OCI-LY7 (cell line): ENCODE results near the gene RAB29. TPM values are rescaled to one million over a fixed set of nuclear protein-coding genes. Genes with fewer than 3 reads are reported as not detected.

ENCODE experiments used
- BruUV-seq: library from RNA; stranded (reverse); fragments of 400-500 nt; replicated peaks from 2 replicates; lab custom pipeline; 2021; lab: Mats Ljungman, UMichigan
- CTCF ChIA-PET: fragments of 300-600 bp; sonication (Branson Sonifier 250); formaldehyde crosslinking; loops from one replicate; lab custom pipeline; 2022; ENCODE audit warnings: antibody characterized with exemption; ENCODE audit not compliant: unreplicated experiment; lab: Charles Lee
- POLR2A ChIA-PET: fragments of 300-600 bp; sonication (Branson Sonifier 250); formaldehyde crosslinking; loops from one replicate; lab custom pipeline; 2022; ENCODE audit warnings: antibody characterized with exemption; lab: Charles Lee
- DNase-seq: peaks from one replicate; pipeline ENCODE4 v3.0.0-alpha.2; 2015; ENCODE audit warnings: low spot score
- H2AFZ ChIP-seq: fragments of 200-600 bp; sonication (generic), shearing (Covaris generic); 2 replicates; pipeline ENCODE4 v1.6.1; 2014; ENCODE audit warnings: mild to moderate bottlenecking, antibody characterized with exemption, low read length, moderate library complexity
- H3K27ac ChIP-seq: fragments of 200-600 bp; sonication (generic); 2 replicates; pipeline ENCODE4 v1.5.1; 2014; ENCODE audit warnings: mixed run types, low read depth, mild to moderate bottlenecking, moderate library complexity, low read length, inconsistent platforms; ENCODE audit not compliant: poor library complexity, severe bottlenecking
- H3K36me3 ChIP-seq: fragments of 200-600 bp; sonication (generic); 2 replicates; pipeline ENCODE4 v1.6.1; 2014; ENCODE audit warnings: mild to moderate bottlenecking, antibody characterized with exemption, low read length, moderate library complexity, mixed read lengths; ENCODE audit not compliant: insufficient read depth
- H3K4me1 ChIP-seq: fragments of 200-600 bp; sonication (generic); 2 replicates; pipeline ENCODE4 v1.5.1; 2014; ENCODE audit warnings: mild to moderate bottlenecking, low read length; ENCODE audit not compliant: insufficient read depth, poor library complexity, severe bottlenecking
- H3K4me2 ChIP-seq: fragments of 200-600 bp; sonication (generic); 2 replicates; pipeline ENCODE4 v1.6.1; 2014; ENCODE audit warnings: mild to moderate bottlenecking, low read length
- H3K4me3 ChIP-seq: fragments of 200-600 bp; sonication (generic); 2 replicates; pipeline ENCODE4 v1.5.1; 2014; ENCODE audit warnings: mild to moderate bottlenecking, low read depth, low read length; ENCODE audit not compliant: poor library complexity, severe bottlenecking
- H3K79me2 ChIP-seq: fragments of 200-600 bp; sonication (generic); 2 replicates; pipeline ENCODE4 v1.6.1; 2016; ENCODE audit warnings: low read depth, mild to moderate bottlenecking, low read length, moderate library complexity, mixed read lengths; ENCODE audit not compliant: insufficient read depth
- H3K9me2 ChIP-seq: fragments of 200-600 bp; sonication (generic); 2 replicates; pipeline ENCODE4 v1.6.1; 2016; ENCODE audit warnings: mild to moderate bottlenecking, low read length, mixed read lengths; ENCODE audit not compliant: insufficient read depth
- H3K9me3 ChIP-seq: fragments of 200-600 bp; sonication (generic); 2 replicates; pipeline ENCODE4 v1.6.1; 2014; ENCODE audit warnings: mild to moderate bottlenecking, mixed run types, low read length, mixed read lengths
- H4K20me1 ChIP-seq: fragments of 200-600 bp; sonication (generic); 2 replicates; pipeline ENCODE4 v1.6.1; 2014; ENCODE audit warnings: mild to moderate bottlenecking, antibody characterized with exemption, low read length, moderate library complexity, mixed read lengths; ENCODE audit not compliant: insufficient read depth
- CTCF ChIP-seq: fragments of 200-600 bp; sonication (generic); conservative IDR thresholded peaks from 2 replicates; pipeline ENCODE4 v1.5.1; 2014; ENCODE audit warnings: mild to moderate bottlenecking, antibody characterized with exemption, low read length, moderate library complexity, mixed read lengths
- EZH2phosphoT487 ChIP-seq: fragments of 200-600 bp; sonication (generic); IDR thresholded peaks from 2 replicates; pipeline ENCODE4 v1.6.1; 2018; ENCODE audit warnings: low read depth, borderline replicate concordance, mild to moderate bottlenecking, mixed run types, antibody characterized with exemption, low read length, moderate library complexity, mixed read lengths
- intact Hi-C: fragments of 100-400 bp; cut with micrococcal nuclease; formaldehyde crosslinking; loops from one replicate; pipeline ENCODE4 v1.10.0; 2022; ENCODE audit not compliant: unreplicated experiment
- total RNA-seq, 2 experiments: library from RNA; depleted of rRNA in 1 of 2; stranded (reverse); fragments of >200 nt in 1 of 2; shearing (Covaris generic) in 1 of 2; gene quantifications; 2 replicates each; pipeline ENCODE4 v1.2.3, GENCODE V29; 2014 to 2022

The RAB29 gene
- total RNA-seq, 2 experiments from 2014 or later: 5.9 to 7.8 TPM

- ChIA-PET CTCF (interaction anchor here (0.6 to 1.1 kb wide), 3 partner anchors 15 to 229 kb away, joined by 3 read pairs; no protein-coding TSS in a partner anchor), POLR2A (interaction anchor here (1.1 kb wide), 1 partner anchor 16 kb away, joined by 3 read pairs; no protein-coding TSS in a partner anchor)
- intact Hi-C loops: no loop called here
- no peaks in the 10 kb centered on the region for H3K9me3 ChIP-seq
- no peaks in the 10 kb centered on the region for H4K20me1 ChIP-seq
- TF ChIP-seq EZH2phosphoT487 (no peak), CTCF (peak; percentile 60)
- no peak overlapping the region for H3K4me2 ChIP-seq
- H3K79me2 ChIP-seq: no peaks in the 10 kb centered on the region
- no peaks in the 10 kb centered on the region for H3K36me3 ChIP-seq
- H2AFZ ChIP-seq: no peak overlapping the region
- no peak overlapping the region for H3K4me3 ChIP-seq
- peaks cover 17% of the 10 kb centered on the region for H3K4me1 ChIP-seq
- BruUV-seq: no TSS peak
- no peak overlapping the region for H3K27ac ChIP-seq
- H3K9me2 ChIP-seq: no peaks in the 10 kb centered on the region
- peak; percentile 33 for DNase-seq
Observed at GRCh38 chr1:205810448-205811157, 35.3 kb upstream of the RAB29 start.

- Histone ChIP-seq H3K9me3 (no peaks in the 10 kb centered on the region), H3K4me3 (no peak overlapping the region), H3K9me2 (no peaks in the 10 kb centered on the region), H2AFZ (no peak overlapping the region), H3K36me3 (no peaks in the 10 kb centered on the region), H4K20me1 (no peaks in the 10 kb centered on the region), H3K27ac (no peak overlapping the region), H3K79me2 (no peaks in the 10 kb centered on the region), H3K4me1 (peaks cover 17% of the 10 kb centered on the region), H3K4me2 (no peak overlapping the region)
- CTCF ChIA-PET: no interaction called here
- POLR2A ChIA-PET: no interaction called here
- intact Hi-C loops: no loop called here
- TF ChIP-seq CTCF (no peak), EZH2phosphoT487 (no peak)
- DNase-seq: no peak
- BruUV-seq: no TSS peak
Observed at GRCh38 chr1:205809942-205810345, 34.7 kb upstream of the RAB29 start.

GRCh38 chr1:205809469-205809868, 34.2 kb upstream of the RAB29 start:
- no peaks in the 10 kb centered on the region for H3K9me2 ChIP-seq
- no peaks in the 10 kb centered on the region for H4K20me1 ChIP-seq
- no peak overlapping the region for H2AFZ ChIP-seq
- H3K79me2 ChIP-seq: no peaks in the 10 kb centered on the region
- POLR2A ChIA-PET: no interaction called here
- DNase-seq: no peak
- no peak for TF ChIP-seq EZH2phosphoT487
- TF ChIP-seq CTCF: no peak
- BruUV-seq: no TSS peak
- H3K27ac ChIP-seq: no peak overlapping the region
- no peaks in the 10 kb centered on the region for H3K9me3 ChIP-seq
- H3K36me3 ChIP-seq: no peaks in the 10 kb centered on the region
- CTCF ChIA-PET: no interaction called here
- H3K4me2 ChIP-seq: no peak overlapping the region
- H3K4me1 ChIP-seq: peaks cover 17% of the 10 kb centered on the region
- H3K4me3 ChIP-seq: no peak overlapping the region
- intact Hi-C loops: no loop called here
